ENCODE data around the gene FSCN2.

FSCN2 gene

DNA sequence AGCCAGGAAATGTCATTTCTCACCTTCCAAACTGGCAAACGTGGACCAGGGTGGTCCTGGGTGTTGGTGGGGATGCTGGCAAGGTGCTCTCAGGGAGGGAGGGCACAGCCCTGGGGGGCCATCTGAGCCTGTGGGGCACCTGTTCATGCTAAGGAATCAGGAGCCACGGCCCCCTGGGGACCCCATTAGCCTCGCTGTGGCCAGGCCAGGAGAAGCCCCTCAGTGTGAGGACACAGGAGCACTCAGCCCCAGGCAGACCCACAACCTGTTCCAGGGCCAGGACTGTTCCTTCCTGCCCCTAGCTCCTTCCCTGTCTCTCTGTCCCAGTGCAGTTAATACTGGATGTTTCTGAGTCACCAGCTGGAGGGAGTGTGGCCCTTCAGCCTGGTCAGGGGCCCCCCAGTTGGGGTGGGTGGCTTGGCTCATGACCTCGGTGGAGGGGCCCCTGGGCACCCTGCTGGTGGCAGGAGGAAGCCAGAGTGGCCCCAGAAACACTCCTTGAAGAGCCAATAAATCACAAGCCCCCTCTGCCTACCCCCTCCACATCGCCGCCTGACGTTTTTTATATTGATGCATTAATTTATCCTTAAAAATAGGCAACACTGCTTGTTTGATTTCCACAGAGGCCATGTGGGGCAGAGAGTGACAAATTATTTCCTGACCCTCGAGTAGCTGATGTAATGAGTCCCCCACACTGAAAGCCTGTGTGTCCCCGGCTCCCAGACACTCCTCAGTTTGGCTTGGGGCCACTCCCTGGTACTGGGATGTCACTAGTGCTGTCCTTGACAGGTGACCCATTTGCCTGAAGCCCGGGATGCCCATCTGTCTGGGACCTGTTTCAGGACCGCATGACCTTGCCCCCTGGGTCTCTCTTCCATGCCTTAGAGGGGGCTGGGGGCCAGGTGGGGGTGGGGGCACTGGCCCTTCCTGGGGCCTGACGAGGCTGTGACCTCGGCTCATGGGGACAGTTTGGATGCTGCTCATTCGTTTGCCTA is 37.9 kb upstream of the FSCN2 start:
- DNase-seq: no peak

- no peak for DNase-seq
Observed at GRCh38 chr17:81491181-81491581, 37.0 kb upstream of the FSCN2 start.

DNA sequence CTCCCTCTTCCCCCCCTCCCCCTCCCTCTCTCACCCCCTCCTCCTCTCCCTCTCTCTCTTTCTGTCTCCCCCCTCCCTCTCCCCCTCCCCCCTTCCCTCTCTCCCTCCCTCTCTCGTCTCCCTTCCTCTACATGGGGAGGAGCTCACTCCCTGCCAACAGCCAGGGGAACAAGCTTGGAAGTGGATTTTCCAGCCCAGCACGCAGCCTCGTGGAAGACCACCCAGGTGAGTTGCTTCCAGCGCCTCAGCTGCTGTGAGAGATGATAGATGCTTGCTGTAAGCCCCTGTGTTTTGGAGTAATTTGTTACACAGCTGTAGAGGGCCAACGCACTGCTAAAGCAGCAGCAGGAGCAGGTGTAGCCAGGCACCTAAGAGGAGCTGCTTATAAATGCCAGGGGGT is 36.4 kb upstream of the FSCN2 start:
- DNase-seq: no peak

- DNase-seq: no peak
Observed at GRCh38 chr17:81492202-81492601, 36.0 kb upstream of the FSCN2 start.

GRCh38 chr17:81492706-81493105 is 35.5 kb upstream of the FSCN2 start:
- DNase-seq: no peak

DNA sequence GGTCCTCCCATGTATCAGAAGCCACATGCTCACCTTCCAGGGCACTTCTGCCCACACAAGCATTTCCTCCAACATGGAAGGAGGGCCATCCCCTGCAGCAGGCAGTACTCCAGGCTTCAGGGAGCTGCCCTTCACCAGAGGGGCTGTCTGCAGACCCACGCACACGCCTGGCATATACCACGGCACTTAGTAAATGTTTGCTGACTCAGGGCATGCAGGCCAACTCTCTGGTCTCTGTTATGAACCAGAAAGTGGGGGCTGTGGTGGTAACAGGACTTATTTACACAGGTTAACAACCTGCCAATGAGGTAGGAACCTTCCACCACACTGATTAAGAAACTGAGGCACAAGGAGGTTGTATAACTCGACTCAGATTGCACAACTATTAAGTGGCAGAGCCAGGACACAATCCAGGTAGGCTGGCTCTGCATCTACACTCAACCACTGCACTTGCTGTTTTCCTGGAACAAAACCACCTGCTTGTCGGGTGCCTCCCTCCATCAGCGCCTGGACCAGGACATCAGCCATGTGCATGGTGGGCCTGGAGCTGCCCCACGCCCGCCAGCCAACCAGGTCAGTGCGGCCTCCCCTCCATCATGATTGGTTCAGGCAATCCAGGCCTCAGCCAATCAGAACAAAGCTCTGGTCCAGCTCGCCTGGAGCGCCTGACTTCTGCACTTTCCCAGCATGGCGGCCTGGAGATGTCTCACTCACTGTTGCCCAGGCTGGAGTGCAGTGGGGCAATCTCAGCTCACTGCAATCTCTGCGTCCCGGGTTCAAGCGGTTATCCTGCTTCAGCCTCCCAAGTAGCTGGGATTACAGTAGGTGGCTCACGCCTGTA is 34.8 kb upstream of the FSCN2 start:
- DNase-seq: no peak

GRCh38 chr17:81494626-81495377 is 33.4 kb upstream of the FSCN2 start:
- DNase-seq: no peak

GRCh38 chr17:81498953-81499600 is 29.1 kb upstream of the FSCN2 start:
- no peak for DNase-seq

DNA sequence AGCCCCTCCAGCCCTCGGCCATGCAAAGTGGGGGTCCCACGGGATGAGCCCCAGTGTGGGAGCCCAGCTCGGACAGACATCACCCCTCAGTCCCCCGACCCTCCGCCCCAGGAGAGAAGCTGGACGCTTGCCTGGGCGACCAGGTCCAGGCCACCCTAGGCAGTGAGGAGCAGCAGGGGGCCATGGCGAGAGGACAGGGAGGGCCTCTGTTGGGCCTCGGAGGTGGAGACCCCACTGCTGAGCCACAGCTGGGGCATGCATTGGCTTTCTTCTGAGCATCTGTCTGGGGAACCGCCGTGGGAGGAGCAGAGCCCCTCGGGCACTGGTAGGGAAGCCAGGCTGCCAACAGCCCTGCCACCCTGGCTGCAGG is 28.6 kb upstream of the FSCN2 start:
- no peak for DNase-seq

DNA sequence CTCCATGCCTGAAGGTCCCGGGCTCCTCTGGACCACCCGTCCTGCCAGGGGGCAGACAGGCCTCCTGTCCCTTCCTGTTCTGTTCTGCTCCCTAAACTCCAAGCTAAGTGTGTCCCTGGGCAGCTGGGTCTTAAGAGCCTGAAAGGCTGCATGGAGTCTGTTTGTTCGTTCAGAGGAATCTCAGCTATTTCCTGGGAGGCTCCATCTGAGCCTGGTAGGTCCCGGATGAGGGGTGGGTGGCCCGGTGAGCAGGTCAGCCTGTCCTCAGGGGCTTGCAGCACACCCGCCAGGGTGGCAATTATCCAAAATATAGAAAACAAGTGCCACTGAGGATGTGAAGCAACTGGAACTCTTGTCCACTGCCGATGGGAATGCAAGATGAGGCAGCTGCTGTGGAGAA is 28.1 kb upstream of the FSCN2 start:
- no peak for DNase-seq

GRCh38 chr17:81502471-81503017 is 25.6 kb upstream of the FSCN2 start:
- DNase-seq: no peak

- no peak for DNase-seq
Observed at GRCh38 chr17:81503619-81504018, 24.6 kb upstream of the FSCN2 start.

GRCh38 chr17:81508639-81509206 is 19.5 kb upstream of the FSCN2 start:
- DNase-seq: no peak

GRCh38 chr17:81509207-81509971 is 18.8 kb upstream of the FSCN2 start:
- DNase-seq: no peak

GRCh38 chr17:81509972-81510784 is 18.0 kb upstream of the FSCN2 start:
- no peak for DNase-seq

GRCh38 chr17:81510785-81511553 is 17.2 kb upstream of the FSCN2 start:
- DNase-seq: peak in 2 of 4 experiments; percentile 25 to 41

DNA sequence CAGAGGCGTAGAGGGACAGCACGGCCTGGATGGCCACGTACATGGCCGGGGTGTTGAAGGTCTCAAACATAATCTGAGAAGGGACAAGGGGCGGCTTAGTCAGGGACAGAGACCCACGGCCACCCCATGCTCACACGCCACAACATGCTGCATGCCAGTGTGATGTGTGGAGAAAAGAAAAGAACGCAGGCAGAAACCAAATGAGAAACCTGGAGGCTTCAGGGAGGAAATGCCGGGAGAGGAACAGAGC is 16.7 kb upstream of the FSCN2 start:
- DNase-seq: no peak

- DNase-seq: peak in 1 of 4 experiments; percentile 29
Observed at GRCh38 chr17:81511804-81512561, 16.2 kb upstream of the FSCN2 start.
